ENCODE measurements around the gene PSMB10.

GRCh38 chr16:67915831-67916723 lies 20.6 kb downstream of the PSMB10 start:
- TF ChIP-seq, protein P1, sequence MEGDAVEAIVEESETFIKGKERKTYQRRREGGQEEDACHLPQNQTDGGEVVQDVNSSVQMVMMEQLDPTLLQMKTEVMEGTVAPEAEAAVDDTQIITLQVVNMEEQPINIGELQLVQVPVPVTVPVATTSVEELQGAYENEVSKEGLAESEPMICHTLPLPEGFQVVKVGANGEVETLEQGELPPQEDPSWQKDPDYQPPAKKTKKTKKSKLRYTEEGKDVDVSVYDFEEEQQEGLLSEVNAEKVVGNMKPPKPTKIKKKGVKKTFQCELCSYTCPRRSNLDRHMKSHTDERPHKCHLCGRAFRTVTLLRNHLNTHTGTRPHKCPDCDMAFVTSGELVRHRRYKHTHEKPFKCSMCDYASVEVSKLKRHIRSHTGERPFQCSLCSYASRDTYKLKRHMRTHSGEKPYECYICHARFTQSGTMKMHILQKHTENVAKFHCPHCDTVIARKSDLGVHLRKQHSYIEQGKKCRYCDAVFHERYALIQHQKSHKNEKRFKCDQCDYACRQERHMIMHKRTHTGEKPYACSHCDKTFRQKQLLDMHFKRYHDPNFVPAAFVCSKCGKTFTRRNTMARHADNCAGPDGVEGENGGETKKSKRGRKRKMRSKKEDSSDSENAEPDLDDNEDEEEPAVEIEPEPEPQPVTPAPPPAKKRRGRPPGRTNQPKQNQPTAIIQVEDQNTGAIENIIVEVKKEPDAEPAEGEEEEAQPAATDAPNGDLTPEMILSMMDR (IDR thresholded peaks at IDR 0.05 in 8 of 11, conservative IDR thresholded peaks at IDR 0.05 in 3 of 11), result no peak
- TF ChIP-seq POLR2AphosphoS5 (IDR thresholded peaks at IDR 0.05), result no peak
